Neural cell (in vitro differentiated cells): ENCODE measurements around the gene CELA3B. TPM values are rescaled to one million over a fixed set of nuclear protein-coding genes. Genes with fewer than 3 reads are reported as not detected.
"Not testable (repeated sequence)": the region's sequence is repeated elsewhere in the genome, so short reads cannot be mapped to it uniquely, and the experiment has no call there.

Experiments used
- H2AFZ ChIP-seq: fragments of 200-600, 300-800 bp; sonication (generic), shearing (Covaris generic); 2 replicates; pipeline ENCODE4 v1.6.0; 2014; ENCODE audit warnings: low read depth, mild to moderate bottlenecking, antibody characterized with exemption, low read length, moderate library complexity
- H3F3A ChIP-seq: fragments of 200-600 bp; shearing (Covaris generic); 2 replicates; pipeline ENCODE4 v1.6.1; 2016; ENCODE audit warnings: mild to moderate bottlenecking, moderate library complexity, mixed read lengths, antibody characterized with exemption, low read length; ENCODE audit not compliant: insufficient read depth, poor library complexity, severe bottlenecking
- H3K27ac ChIP-seq: fragments of 200-600, 300-800 bp; sonication (generic), shearing (Covaris generic); 2 replicates; pipeline ENCODE4 v1.5.1; 2014; ENCODE audit warnings: mild to moderate bottlenecking, low read length, moderate library complexity
- H3K27me3 ChIP-seq: fragments of 300-800, 200-600 bp; sonication (generic), shearing (Covaris generic); 2 replicates; pipeline ENCODE4 v1.6.0; 2014; ENCODE audit warnings: mild to moderate bottlenecking, low read depth, low read length, moderate library complexity; ENCODE audit not compliant: insufficient read depth
- H3K36me3 ChIP-seq: fragments of 300-800, 200-600 bp; sonication (generic), shearing (Covaris generic); 2 replicates; pipeline ENCODE4 v1.5.1; 2014; ENCODE audit warnings: mild to moderate bottlenecking, antibody characterized with exemption, low read length, moderate library complexity; ENCODE audit not compliant: insufficient read depth
- H3K4me2 ChIP-seq: fragments of 300-800, 200-600 bp; sonication (generic), shearing (Covaris generic); 2 replicates; pipeline ENCODE4 v1.6.0; 2014; ENCODE audit warnings: mild to moderate bottlenecking, low read length
- H3K4me3 ChIP-seq: fragments of 300-800, 200-600 bp; sonication (generic), shearing (Covaris generic); 2 replicates; pipeline ENCODE4 v1.5.1; 2014; ENCODE audit warnings: mild to moderate bottlenecking, low read length, moderate library complexity
- H3K79me2 ChIP-seq: fragments of 200-600 bp; shearing (Covaris generic); replicated peaks from 2 replicates; pipeline ENCODE4 v1.6.0; 2014; ENCODE audit warnings: mild to moderate bottlenecking, low read length, moderate library complexity; ENCODE audit not compliant: insufficient read depth
- H3K9ac ChIP-seq: fragments of 300-800, 200-600 bp; sonication (generic), shearing (Covaris generic); 2 replicates; pipeline ENCODE4 v1.6.1; 2016; ENCODE audit warnings: mild to moderate bottlenecking, low read length, mixed read lengths
- H3K9me2 ChIP-seq: fragments of 200-600 bp; shearing (Covaris generic); 2 replicates; pipeline ENCODE4 v1.6.1; 2016; ENCODE audit warnings: mild to moderate bottlenecking, low read length, mixed read lengths; ENCODE audit not compliant: insufficient read depth
- H3K9me3 ChIP-seq: fragments of 200-600, 300-800 bp; sonication (generic), shearing (Covaris generic); 2 replicates; pipeline ENCODE4 v1.6.1; 2016; ENCODE audit warnings: mild to moderate bottlenecking, mixed run types, low read length, moderate library complexity, mixed read lengths
- H4K20me1 ChIP-seq: fragments of 200-600 bp; shearing (Covaris generic); 2 replicates; pipeline ENCODE4 v1.6.1; 2016; ENCODE audit warnings: mild to moderate bottlenecking, mixed run types; ENCODE audit not compliant: insufficient read depth
- polyA plus RNA-seq: library from polyadenylated mRNA; depleted of rRNA; stranded (reverse); fragments of >200 nt; gene quantifications from 2 replicates; pipeline ENCODE4 v1.2.3, GENCODE V29; 2014

Gene CELA3B
- polyA plus RNA-seq, 1 donor from 2014 or later: not detected

DNA sequence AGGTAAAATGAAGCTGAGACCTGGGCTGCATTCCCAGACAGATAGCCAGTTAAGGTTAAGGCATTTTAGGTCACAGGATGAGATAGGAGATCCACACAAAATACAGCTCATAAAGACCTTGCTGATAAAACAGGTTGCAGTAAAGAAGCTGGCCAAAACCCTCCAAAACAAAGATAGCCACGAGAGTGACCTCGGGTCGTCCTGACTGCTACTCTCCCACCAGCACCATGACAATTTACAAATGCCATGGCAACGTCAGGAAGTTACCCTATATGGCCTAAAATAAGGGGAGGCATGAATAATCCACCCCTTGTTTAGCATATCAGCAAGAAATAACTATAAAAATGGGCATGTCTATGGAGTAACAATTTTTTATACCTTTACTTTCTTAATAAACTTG is 6.3 kb upstream of the CELA3B start:
- H3K9ac ChIP-seq, H3K36me3 ChIP-seq, H2AFZ ChIP-seq, H3K79me2 ChIP-seq, H3K9me3 ChIP-seq, H3K4me2 ChIP-seq, H4K20me1 ChIP-seq, H3K27me3 ChIP-seq, H3K27ac ChIP-seq, H3F3A ChIP-seq, H3K9me2 ChIP-seq, H3K4me3 ChIP-seq: not testable (repeated sequence)

DNA sequence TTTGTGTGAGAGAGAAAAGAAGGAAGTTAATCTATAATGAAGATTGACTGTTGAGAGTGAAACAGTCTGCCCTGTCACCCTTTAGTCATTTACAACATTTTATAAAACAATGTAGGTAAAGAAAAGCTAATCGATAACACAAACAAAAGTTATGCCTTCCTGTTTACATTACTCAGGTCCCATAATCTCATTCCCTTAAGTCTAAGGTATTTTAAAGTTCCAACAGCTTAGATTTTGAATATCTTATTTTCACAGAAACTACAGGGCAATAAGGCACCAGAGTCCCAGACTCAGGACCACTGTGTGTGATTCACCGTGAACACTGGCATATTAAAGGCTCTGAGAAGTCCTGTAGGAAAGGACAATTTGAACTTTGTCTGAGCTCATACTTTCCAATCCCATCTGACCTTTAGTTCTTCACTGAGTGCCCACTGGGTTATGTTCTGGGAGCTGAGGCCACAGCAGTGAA is 3.8 kb upstream of the CELA3B start:
- H3K27ac ChIP-seq, H3F3A ChIP-seq, H3K9me2 ChIP-seq, H2AFZ ChIP-seq, H3K4me3 ChIP-seq, H3K4me2 ChIP-seq, H3K79me2 ChIP-seq, H3K36me3 ChIP-seq, H3K9ac ChIP-seq, H4K20me1 ChIP-seq, H3K27me3 ChIP-seq, H3K9me3 ChIP-seq: not testable (repeated sequence)

- not testable (repeated sequence) for H3K27ac ChIP-seq, H3K36me3 ChIP-seq, H3K4me3 ChIP-seq, H3K27me3 ChIP-seq, H3K4me2 ChIP-seq, H3K79me2 ChIP-seq, H3K9me2 ChIP-seq, H4K20me1 ChIP-seq, H2AFZ ChIP-seq, H3K9me3 ChIP-seq, H3K9ac ChIP-seq, H3F3A ChIP-seq
Measured at GRCh38 chr1:21973948-21974347, 2.9 kb upstream of the CELA3B start.

DNA sequence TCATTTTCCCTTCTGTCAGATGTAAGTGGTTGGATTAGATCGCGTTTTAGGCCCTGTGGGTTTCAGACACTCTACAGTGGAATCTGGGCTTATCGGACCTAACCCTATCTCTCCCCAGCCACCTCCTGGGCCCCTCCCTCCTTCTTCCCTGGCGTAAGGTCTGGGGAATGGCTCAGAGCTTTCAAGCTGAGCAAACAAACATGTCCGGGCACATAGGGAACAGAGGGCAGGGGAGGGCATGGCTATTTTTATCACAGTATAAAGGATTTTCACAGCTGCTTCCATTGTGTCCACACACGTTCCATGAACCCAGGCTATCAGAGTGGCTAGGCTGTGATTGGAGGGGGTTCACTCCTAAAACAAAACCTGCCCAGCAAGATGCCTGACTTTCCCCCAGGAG is 2.1 kb upstream of the CELA3B start:
- not testable (repeated sequence) for H3K79me2 ChIP-seq, H3K9me3 ChIP-seq, H3F3A ChIP-seq, H3K9ac ChIP-seq, H3K36me3 ChIP-seq, H3K27me3 ChIP-seq, H3K4me3 ChIP-seq, H3K9me2 ChIP-seq, H2AFZ ChIP-seq, H4K20me1 ChIP-seq, H3K27ac ChIP-seq, H3K4me2 ChIP-seq

DNA sequence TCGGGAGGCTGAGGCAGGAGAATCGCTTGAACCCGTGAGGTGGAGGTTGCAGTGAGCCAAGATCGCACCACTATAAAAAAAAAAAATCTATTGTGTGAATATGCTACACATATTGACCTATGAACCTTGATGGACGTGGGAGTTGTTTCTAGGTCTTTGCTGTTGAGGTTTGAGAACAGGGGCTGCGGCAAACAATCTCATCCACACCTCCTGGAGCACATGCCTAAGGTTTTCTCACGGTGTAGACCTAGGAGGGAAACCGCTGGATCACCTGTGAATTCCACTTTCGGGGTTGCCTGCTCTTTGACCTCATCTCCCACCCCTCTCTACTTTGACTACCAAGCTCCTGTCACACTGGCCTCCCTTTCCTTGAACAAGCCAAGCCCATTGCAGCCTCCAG is 1.5 kb upstream of the CELA3B start:
- not testable (repeated sequence) for H3K79me2 ChIP-seq, H3K36me3 ChIP-seq, H3K27me3 ChIP-seq, H3K9me2 ChIP-seq, H3K9me3 ChIP-seq, H3K9ac ChIP-seq, H4K20me1 ChIP-seq, H3K4me2 ChIP-seq, H3K4me3 ChIP-seq, H3K27ac ChIP-seq, H2AFZ ChIP-seq, H3F3A ChIP-seq

- H3K9me3 ChIP-seq, H4K20me1 ChIP-seq, H3F3A ChIP-seq, H2AFZ ChIP-seq, H3K4me2 ChIP-seq, H3K9ac ChIP-seq, H3K9me2 ChIP-seq, H3K27me3 ChIP-seq, H3K36me3 ChIP-seq, H3K27ac ChIP-seq, H3K79me2 ChIP-seq, H3K4me3 ChIP-seq: not testable (repeated sequence)
Measured at GRCh38 chr1:21978209-21978608, 1.4 kb downstream of the CELA3B start.

DNA sequence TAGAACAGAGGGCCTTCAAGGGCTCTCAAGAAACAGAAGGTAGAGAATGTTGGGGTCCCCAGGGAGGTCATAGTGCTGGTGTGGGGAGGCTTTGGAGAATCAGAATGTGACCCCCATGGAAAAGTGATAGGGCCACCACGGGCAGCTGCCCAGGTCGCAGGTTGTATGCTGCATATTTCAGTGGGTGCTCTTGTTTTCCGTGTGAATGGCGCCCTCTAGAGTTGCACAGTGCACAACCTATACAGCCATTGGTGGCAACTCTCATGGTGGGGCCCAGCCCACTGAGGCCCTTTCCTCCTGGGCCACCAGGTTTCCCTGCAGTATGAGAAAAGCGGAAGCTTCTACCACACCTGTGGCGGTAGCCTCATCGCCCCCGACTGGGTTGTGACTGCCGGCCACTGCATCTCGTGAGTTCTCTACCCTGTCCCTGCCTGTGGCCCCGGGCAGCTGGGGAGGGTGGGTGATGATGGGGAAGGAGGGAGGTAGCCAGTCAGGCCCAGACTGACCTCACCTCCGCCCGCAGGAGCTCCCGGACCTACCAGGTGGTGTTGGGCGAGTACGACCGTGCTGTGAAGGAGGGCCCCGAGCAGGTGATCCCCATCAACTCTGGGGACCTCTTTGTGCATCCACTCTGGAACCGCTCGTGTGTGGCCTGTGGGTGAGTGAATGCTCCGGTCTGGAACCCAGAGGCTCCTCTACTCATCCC is 3.8 kb downstream of the CELA3B start:
- not testable (repeated sequence) for H3K27ac ChIP-seq, H3K79me2 ChIP-seq, H3K4me2 ChIP-seq, H3K36me3 ChIP-seq, H3K9me2 ChIP-seq, H4K20me1 ChIP-seq, H3K9me3 ChIP-seq, H3K9ac ChIP-seq, H3F3A ChIP-seq, H2AFZ ChIP-seq, H3K27me3 ChIP-seq, H3K4me3 ChIP-seq

DNA sequence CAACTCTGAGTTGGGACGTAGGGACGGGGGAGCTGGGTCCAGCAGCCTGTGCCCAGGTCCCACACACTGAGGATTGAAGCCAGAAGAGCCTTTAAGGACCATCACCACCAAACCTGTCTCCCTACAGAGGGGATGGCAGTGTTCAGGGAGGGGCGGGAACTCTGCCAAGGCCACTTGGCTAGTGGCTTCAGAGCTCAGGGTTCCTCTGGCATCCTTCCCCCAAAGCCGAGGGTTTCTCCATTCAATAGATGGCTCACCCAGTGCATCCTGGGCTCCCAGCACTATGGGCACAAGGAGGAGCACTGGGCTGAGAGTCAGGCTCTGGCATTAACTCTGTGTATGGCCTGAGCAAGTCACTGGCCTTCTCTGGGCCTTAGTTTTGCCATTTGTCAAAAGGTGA is 4.4 kb downstream of the CELA3B start:
- not testable (repeated sequence) for H3K36me3 ChIP-seq, H3K4me3 ChIP-seq, H3K79me2 ChIP-seq, H3K4me2 ChIP-seq, H3K9ac ChIP-seq, H4K20me1 ChIP-seq, H2AFZ ChIP-seq, H3K9me2 ChIP-seq, H3K27me3 ChIP-seq, H3K27ac ChIP-seq, H3F3A ChIP-seq, H3K9me3 ChIP-seq
